Stomach (tissue), 4 donors: ENCODE measurements around the gene CLIC6.
A peak's percentile ranks its signal among the peaks of the same experiment; 100 is the strongest.

ENCODE experiments used
- CTCF ChIP-seq, 7 experiments: fragments of 450-650 bp in 4 of 7; fragments of 200-600 bp in 3 of 7; sonication (generic) in 3 of 7; IDR thresholded peaks; one replicate each; pipeline ENCODE4 v1.5.1; 2016 to 2019; ENCODE audit warnings: antibody characterized with exemption in 7 of 7, control low read depth in 2 of 7, mild to moderate bottlenecking in 1 of 7
- EP300 ChIP-seq: sonication (generic); formaldehyde crosslinking; IDR thresholded peaks from one replicate; pipeline ENCODE4 v1.6.1; 2017; ENCODE audit warnings: antibody characterized with exemption
- POLR2A ChIP-seq, 4 donors: fragments of 450-650 bp; IDR thresholded peaks; one replicate each; pipeline ENCODE4 v1.6.1; 2016; ENCODE audit warnings: antibody characterized with exemption in 4 of 4, control low read depth in 2 of 4, mild to moderate bottlenecking in 1 of 4, moderate library complexity in 1 of 4
- POLR2AphosphoS5 ChIP-seq, 3 donors: sonication (generic); formaldehyde crosslinking; IDR thresholded peaks; one replicate each; pipeline ENCODE4 v1.6.1; 2016; ENCODE audit warnings: antibody characterized with exemption in 3 of 3

- TF ChIP-seq CTCF (IDR thresholded peaks at IDR 0.05), result no peak
- TF ChIP-seq EP300, result no peak
- TF ChIP-seq POLR2A (IDR thresholded peaks at IDR 0.05), result no peak
- peak in 1 of 3 donors; percentile 10 for TF ChIP-seq POLR2AphosphoS5 (IDR thresholded peaks at IDR 0.05)
These were observed 35.3 kb downstream of the CLIC6 start for GRCh38 chr21:34704119-34704518.
